ENCODE results near the gene EFNA2.
A peak's percentile ranks its signal among the peaks of the same experiment; 100 is the strongest.

Gene EFNA2

DNA sequence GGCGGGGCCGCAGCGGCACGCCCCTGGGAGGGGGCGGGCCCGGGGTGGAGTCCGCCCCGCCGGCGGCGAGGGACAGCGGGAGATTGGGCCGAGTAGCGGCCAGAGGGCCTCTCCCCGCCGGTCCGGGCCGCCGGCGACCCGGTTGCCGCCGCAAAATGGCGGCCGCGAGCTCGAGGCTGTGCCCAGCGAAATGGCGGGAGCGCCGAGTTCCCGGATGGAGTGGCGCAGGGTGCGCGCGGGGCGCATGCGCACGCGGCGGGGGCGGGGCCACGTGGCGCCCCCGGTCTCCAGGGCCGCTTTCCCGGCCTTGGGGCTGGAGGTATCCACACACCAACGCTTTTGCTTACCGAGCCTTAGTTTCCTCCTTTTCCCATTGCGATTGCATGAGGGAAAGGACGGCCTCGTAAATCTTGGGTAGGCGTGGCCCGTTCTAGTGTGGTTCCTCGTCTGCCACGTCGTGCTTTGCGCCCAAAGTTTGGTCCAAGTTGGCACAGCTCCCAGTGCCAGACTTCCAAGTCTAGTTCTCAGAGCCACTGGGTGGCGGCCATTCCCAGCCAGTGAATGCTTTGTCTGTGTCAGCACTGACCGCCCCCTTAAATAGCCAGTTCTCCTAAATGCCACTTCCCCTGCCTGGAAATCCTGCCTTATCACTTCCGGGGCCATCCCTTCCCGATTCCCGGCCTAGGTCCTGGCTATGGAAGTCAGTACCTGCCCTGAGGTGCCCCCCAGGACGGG, 16.0 kb upstream of the EFNA2 start:
- in situ Hi-C loops (cut with MboI; ENCODE audit: low pct_unique_long_range_greater_than_20kb, low sequenced_read_pairs, unreplicated experiment), result no loop called here
- TF ChIP-seq CTCF (IDR thresholded peaks at IDR 0.05; ENCODE audit: extremely low read depth, insufficient read depth, missing control alignments), result no peak
- peak; percentile 95 for DNase-seq (ENCODE audit: low spot score)

GRCh38 chr19:1270213-1270853, 15.3 kb upstream of the EFNA2 start:
- in situ Hi-C loops (cut with MboI; ENCODE audit: low pct_unique_long_range_greater_than_20kb, low sequenced_read_pairs, unreplicated experiment), result no loop called here
- no peak for DNase-seq (ENCODE audit: low spot score)
- TF ChIP-seq CTCF (IDR thresholded peaks at IDR 0.05; ENCODE audit: extremely low read depth, insufficient read depth, missing control alignments), result no peak

GRCh38 chr19:1270854-1271527, 14.7 kb upstream of the EFNA2 start:
- no peak for DNase-seq (ENCODE audit: low spot score)
- in situ Hi-C loops (cut with MboI; ENCODE audit: low pct_unique_long_range_greater_than_20kb, low sequenced_read_pairs, unreplicated experiment), result no loop called here
- no peak for TF ChIP-seq CTCF (IDR thresholded peaks at IDR 0.05; ENCODE audit: extremely low read depth, insufficient read depth, missing control alignments)

DNA sequence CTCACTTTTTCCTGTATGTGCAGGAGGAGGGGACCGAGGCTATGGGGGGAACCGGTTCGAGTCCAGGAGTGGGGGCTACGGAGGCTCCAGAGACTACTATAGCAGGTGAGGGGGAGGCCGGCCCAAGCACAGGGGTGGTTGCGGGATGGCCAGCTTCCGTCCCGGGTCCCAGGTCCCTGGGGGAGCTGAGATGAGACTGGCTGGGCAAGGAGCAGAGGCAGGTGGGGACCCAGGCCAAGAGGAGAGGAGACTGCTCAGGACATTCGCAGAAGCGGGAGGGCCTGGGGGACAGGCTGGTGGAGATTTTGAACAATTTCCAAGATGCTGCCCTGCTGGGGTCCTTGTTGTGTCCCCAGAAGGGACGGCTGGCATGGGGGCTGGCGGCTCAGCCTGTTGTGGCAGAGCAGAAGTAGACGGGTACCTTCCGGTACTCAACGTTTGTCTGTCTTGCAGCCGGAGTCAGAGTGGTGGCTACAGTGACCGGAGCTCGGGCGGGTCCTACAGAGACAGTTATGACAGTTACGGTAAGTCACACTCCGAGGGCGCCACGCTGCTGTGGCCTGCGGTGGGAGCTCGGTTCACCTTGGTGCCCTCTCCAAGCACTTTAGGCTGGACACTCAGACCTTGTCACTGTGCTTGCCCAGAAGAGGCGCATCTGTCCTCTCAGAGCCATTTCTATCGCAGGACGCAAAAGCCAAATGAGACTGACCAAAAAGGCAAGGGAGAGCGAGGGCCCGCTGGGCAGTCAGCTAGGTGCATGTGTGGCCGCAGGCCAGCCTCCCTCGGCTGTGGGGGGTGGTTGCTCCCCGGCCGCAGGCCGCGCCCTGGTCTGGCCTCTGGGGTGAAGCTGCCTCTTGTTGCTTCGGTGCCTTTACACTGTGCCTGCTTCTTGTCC, 13.9 kb upstream of the EFNA2 start:
- DNase-seq (ENCODE audit: low spot score), result no peak
- TF ChIP-seq CTCF (IDR thresholded peaks at IDR 0.05; ENCODE audit: extremely low read depth, insufficient read depth, missing control alignments), result no peak
- in situ Hi-C loops (cut with MboI; ENCODE audit: low pct_unique_long_range_greater_than_20kb, low sequenced_read_pairs, unreplicated experiment), result no loop called here

DNA sequence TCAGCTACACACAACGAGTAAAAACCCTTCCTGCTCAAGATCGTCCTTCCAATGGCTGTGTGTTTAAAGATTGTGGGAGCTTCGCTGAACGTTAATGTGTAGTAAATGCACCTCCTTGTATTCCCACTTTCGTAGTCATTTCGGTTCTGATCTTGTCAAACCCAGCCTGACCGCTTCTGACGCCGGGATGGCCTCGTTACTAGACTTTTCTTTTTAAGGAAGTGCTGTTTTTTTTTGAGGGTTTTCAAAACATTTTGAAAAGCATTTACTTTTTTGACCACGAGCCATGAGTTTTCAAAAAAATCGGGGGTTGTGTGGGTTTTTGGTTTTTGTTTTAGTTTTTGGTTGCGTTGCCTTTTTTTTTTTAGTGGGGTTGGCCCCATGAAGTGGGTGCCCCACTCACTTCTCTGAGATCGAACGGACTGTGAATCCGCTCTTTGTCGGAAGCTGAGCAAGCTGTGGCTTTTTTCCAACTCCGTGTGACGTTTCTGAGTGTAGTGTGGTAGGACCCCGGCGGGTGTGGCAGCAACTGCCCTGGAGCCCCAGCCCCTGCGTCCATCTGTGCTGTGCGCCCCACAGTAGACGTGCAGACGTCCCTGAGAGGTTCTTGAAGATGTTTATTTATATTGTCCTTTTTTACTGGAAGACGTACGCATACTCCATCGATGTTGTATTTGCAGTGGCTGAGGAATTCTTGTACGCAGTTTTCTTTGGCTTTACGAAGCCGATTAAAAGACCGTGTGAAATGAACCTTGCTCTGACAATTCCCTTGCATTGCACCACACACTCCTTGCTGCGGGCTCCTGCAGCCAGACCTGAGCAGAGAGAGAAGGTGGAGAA, 13.0 kb upstream of the EFNA2 start:
- in situ Hi-C loops (cut with MboI; ENCODE audit: low pct_unique_long_range_greater_than_20kb, low sequenced_read_pairs, unreplicated experiment), result no loop called here
- TF ChIP-seq CTCF (IDR thresholded peaks at IDR 0.05; ENCODE audit: extremely low read depth, insufficient read depth, missing control alignments), result no peak
- DNase-seq (ENCODE audit: low spot score), result no peak
